Fibroblast of peridontal ligament (primary cell): ENCODE data around the gene TMEM14C.

Experiments used
- DNase-seq: peaks from one replicate; pipeline ENCODE4 v3.0.0-alpha.2; 2010; ENCODE audit errors: extremely low read depth

The TMEM14C gene

DNA sequence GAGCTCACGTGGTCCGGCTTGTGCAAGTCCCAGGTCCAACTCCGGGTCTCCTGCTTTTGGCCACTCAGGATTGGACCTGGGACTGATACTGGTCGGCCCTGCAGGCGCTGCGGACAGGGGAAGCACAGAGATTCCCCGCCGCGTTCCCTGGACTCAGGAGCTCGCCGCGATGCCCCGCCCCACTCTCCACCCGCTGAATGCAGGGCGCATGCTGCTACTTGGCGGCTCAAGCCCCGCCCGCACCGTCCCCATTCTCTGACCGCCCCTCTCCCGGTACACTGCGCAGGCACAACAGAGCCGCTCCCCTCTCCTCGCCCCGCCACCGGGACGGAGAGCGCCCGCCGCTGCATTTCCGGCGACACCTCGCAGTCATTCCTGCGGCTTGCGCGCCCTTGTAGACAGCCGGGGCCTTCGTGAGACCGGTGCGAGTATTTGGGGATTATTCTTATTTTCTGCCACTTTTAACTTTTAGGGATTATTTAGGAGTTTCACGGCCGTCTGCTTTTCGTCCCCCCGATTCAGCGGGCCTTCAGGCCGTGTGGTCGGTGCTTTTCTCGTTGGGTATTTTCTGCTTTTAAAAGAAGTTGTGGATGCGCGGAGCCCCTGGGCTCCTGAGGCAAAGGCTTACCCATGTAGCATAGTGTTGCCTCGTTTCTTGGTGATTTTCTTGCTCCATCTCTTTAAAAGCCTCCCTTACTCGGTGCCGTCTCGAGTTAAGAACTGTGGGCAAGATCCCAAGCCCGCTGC, at the start of gene TMEM14C:
TMEM14C (plus strand) TSS at position 251 of the 747 bp plus-strand sequence. CDS start 1,544 bp downstream, outside the sequence.
- peak; percentile 95 for DNase-seq

GRCh38 chr6:10676403-10676802, 46.5 kb upstream of the TMEM14C start:
- DNase-seq: no peak

- DNase-seq: no peak
Measured at GRCh38 chr6:10678456-10678855, 44.4 kb upstream of the TMEM14C start.

DNA sequence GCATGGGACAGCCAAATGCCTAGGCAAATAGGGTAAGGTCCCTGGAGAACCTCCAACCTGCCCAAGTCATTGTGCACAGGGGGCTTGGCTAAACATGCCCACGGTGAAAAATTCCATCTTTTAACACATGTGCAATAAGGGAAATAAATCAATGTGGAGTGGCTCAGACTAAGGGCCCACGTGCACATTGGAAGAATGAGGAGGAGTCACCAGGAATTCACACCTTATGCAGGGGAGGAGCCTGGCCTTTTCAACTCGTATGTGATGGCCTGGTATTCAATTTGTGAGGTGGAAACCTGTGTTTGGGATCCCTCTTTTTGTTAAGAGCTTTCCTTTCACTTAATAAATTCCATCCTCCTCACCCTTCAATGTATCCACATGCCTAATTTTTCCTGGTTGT, 41.1 kb upstream of the TMEM14C start:
- DNase-seq: no peak

- DNase-seq: no peak
Measured at GRCh38 chr6:10682355-10682988, 40.4 kb upstream of the TMEM14C start.

DNA sequence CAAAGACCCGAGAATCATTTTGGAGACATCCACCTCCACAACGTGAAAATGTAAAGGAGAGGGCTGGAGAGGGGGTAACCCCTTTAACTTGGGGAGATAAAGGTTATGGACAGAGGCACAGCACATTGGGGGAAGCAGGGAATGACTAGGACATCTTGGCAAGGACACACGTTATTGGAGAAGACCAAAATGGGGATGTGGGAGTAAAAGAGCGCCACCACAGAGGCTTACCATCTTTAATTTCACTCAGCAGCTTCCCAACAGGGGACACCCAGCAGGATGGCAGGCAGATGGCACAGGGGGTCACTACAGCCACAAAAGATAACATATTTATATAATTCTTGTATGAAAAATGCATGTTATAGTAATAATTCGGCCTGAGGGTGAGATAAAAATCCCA, 38.3 kb upstream of the TMEM14C start:
- DNase-seq: no peak

DNA sequence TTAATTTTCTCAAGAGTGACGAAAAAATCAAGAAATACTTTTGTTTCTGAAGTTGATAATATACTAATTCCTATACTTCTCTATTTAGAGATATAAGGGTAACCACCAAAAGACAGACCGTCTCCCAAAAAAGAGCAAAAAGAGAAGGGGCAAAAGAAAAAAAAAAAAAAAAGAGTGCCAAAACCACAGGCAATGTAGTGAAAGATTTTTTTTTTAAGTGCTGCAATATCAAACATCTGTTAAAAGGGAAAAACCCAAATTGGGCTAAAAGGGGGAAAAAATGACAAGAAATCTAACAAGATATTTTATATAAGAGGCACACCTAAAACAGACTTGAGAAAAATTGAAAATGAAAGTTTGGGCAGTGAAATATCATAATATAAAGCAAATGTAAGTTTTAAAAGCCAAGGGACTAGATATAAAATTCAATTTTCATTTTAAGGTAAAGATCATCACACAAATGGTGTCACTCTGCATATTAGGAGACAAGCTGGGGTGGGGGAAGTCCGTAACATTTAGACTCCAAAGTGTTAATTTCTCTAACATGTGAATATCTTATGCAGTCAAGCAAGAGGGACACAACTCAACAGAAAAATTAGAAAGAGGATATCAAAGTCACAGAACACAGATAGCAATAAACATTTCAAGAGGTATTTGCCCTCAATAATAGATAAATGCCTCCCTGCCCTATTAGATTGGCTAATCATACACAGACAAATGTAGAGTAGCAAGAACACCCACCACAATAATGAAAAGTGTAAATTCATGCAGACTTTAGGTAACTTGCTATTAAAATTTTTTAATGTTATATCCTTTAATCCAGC, 37.6 kb upstream of the TMEM14C start:
- DNase-seq: no peak

DNA sequence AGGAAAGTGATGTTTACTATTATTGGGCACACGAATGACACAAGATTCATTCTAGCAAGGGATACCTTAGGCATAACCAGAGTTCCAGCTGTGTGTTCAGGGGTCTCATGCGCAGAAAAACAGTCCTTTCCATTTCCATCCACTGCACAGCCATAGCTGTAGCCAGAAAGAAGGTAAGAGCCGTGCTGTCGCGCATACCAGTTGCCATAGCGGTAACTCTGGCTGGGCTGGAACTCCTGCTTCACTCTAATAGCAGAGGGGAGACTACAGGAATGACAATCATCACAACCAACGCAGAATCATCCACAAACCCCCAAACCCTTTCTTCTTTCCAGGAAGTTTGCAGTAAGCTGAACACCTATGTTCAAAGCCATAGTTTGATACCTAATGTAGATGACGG, 36.0 kb upstream of the TMEM14C start:
- DNase-seq: no peak

DNA sequence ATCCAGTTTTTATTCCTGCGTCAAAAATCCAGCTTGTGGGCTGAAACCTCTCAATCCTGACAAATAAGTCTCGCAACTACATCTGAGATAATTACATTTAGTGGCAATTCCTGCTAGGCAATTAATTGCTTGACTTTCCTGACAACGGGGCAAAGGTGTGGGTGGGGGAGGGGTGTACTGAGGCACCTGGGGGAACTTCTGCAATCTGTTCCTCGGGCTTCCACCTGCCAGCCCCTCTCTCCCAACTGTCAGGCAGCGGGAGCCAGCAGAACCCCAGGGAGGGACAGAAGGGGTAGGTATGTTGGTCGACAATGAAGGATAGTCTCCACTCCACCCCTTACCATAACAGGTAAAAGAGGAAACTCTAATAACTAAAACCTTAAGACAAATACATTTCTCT, 35.3 kb upstream of the TMEM14C start:
- DNase-seq: no peak

GRCh38 chr6:10690651-10691445, 32.0 kb upstream of the TMEM14C start:
- no peak for DNase-seq

- no peak for DNase-seq
Measured at GRCh38 chr6:10692965-10693538, 29.8 kb upstream of the TMEM14C start.

- peak; percentile 96 for DNase-seq
Measured at GRCh38 chr6:10694302-10695085, 28.4 kb upstream of the TMEM14C start, which contains the start of the genes C6orf52 and PAK1IP1. C6orf52 (minus strand) TSS chr6:10694616; CDS start chr6:10687550, 7,066 bp downstream. PAK1IP1 (plus strand) TSS chr6:10694972; CDS start chr6:10694986, 14 bp downstream.

- DNase-seq: no peak
Measured at GRCh38 chr6:10695086-10695657, 27.7 kb upstream of the TMEM14C start.

DNA sequence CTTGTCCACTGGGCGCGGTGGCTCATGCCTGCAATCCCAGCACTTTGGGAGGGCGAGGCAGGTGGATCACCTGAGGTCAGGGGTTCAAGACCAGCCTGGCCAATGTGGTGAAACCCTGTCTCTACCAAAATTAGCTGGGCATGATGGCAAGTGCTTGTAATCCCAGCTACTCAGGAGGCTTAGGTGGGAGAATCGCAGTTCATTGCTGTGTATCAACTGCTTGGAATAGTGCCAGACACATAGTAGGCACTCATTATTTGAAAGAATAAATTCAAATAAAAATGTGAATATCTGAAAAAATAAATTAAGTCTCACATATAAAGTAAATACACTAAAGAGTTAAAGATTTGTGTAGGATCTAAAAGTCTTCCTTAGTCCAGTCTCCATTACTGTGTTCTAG, 26.2 kb upstream of the TMEM14C start:
- DNase-seq: no peak

DNA sequence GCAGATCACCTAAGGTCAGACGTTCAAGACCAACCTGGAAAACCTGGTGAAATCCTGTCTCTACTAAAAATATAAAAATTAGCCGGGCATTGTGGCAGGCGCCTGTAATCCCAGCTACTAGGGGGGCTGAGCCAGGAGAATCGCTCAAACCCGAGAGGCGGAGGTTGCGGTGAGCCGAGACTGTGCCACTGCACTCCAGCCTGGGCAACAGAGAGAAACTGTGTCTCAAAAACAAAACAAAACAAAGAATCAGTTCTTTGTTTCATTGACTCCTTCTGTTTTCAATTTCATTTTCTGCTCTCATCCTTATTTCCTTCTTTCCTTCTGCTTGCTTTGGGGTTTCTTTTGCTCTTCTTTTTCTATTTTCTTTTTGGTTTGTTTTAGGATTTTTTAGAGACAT, 8.9 kb upstream of the TMEM14C start:
- no peak for DNase-seq

GRCh38 chr6:10719296-10719963, 3.4 kb upstream of the TMEM14C start:
- peak; percentile 20 for DNase-seq

GRCh38 chr6:10719964-10720264, 3.0 kb upstream of the TMEM14C start:
- DNase-seq: no peak

DNA sequence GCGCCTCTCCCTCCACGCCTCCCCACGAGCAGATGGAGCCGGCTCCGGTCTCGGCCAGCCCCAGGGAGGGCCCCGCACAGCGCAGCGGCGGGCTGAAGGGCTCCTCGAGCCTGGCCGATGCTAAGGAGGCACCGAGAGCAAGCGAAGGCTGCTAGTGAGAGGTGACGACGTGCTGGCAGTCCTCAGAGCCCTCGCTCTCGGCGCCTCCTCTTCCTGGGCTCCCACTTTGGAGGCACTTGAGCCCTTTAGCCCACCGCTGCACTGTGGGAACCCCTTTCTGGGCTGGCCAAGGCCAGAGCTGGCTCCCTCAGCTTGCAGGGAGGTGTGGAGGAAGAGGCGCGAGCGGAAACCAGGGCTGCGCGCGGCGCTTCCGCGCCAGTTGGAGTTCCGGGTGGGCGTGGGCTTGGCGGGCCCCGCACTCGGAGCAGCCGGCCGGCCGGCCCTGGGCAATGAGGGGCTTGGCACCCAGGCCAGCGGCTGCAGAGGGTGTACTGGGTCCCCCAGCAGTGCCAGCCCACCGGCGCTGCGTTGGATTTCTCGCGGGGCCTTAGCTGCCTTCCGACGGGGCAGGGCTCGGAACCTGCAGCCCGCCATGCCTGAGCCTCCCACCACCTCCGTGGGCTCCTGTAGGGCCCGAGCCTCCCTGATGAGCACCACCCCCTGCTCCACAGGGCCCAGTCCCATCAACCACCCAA, 2.5 kb upstream of the TMEM14C start:
- DNase-seq: peak; percentile 5
